Fibroblast of the aortic adventitia (primary cell): ENCODE measurements around the gene FBXO10. TPM values are rescaled to one million over a fixed set of nuclear protein-coding genes. Genes with fewer than 3 reads are reported as not detected.

Experiments used
- DNase-seq: peaks from one replicate; pipeline ENCODE4 v3.0.0-alpha.2; 2010; ENCODE audit warnings: low read depth
- H3K4me3 ChIP-seq: 2 replicates; pipeline ENCODE4 v1.5.1; 2011; ENCODE audit warnings: low read depth, mild to moderate bottlenecking, control low read depth, low read length, moderate library complexity
- total RNA-seq: library from RNA; depleted of rRNA; stranded (reverse); fragments of >200 nt; gene quantifications from 2 replicates; pipeline ENCODE4 v1.2.3, GENCODE V29; 2012; ENCODE audit warnings: low replicate concordance
- TF ChIP-seq, protein P1 (sequence below): IDR thresholded peaks from 2 replicates; pipeline ENCODE4 v1.5.1; 2011; ENCODE audit warnings: mild to moderate bottlenecking, low read length, control low read depth, inconsistent platforms; ENCODE audit not compliant: insufficient read depth

Gene FBXO10
- total RNA-seq, 1 donor, result 7.6 TPM

DNA sequence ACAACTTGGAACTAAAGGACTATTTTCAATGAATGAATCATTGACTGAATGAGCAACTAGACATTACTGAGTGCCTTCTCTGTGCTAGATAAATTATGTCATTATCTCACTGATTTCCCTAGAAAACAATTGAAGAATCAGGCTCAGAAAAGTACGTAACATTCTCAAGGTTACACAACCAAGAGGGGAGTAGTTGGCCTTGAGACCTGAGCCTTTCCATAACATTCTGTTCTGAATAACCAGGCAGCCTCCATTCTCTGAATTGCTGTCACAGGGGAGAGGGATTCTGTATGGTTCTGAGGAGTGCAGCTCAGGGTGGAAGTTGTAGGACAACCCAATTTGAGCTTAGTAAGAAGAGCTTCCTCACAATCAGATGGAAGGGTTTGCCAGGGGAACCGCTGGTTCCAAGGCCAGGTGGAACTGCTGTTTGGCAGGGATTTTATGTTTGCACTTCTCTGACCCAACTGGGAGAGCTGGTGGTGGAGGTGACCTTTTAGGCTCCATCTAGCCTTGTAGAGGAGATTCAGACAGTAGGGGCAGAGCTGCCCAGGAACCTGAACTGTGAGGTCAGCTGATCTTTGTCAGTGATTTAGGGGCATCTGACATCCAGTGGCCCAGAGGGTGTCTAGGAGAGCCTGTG is 74.1 kb downstream of the FBXO10 start:
- no peak for DNase-seq
- TF ChIP-seq, protein P1, sequence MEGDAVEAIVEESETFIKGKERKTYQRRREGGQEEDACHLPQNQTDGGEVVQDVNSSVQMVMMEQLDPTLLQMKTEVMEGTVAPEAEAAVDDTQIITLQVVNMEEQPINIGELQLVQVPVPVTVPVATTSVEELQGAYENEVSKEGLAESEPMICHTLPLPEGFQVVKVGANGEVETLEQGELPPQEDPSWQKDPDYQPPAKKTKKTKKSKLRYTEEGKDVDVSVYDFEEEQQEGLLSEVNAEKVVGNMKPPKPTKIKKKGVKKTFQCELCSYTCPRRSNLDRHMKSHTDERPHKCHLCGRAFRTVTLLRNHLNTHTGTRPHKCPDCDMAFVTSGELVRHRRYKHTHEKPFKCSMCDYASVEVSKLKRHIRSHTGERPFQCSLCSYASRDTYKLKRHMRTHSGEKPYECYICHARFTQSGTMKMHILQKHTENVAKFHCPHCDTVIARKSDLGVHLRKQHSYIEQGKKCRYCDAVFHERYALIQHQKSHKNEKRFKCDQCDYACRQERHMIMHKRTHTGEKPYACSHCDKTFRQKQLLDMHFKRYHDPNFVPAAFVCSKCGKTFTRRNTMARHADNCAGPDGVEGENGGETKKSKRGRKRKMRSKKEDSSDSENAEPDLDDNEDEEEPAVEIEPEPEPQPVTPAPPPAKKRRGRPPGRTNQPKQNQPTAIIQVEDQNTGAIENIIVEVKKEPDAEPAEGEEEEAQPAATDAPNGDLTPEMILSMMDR, result no peak
- H3K4me3 ChIP-seq, result no peak overlapping the region

DNA sequence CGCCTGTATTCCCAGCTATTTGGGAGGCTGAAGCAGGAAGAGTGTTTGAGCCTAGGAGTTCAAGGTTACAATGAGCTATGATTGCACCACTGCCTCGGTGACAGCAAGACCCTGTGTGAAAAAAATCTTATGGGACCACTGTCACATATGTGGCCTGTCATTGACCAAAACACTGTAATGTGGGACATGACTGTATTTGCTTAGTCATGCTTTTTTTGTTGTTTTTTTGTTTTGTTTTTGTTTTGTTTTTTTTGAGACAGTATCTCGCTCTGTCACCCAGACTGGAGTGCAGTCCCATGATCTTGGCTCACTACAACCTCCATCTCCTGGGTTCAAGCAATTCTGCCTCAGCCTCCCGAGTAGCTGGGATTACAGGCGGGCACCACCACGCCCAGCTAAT is 76.9 kb downstream of the FBXO10 start:
- no peak for DNase-seq
- H3K4me3 ChIP-seq, result no peak overlapping the region
- TF ChIP-seq, protein P1, result no peak

DNA sequence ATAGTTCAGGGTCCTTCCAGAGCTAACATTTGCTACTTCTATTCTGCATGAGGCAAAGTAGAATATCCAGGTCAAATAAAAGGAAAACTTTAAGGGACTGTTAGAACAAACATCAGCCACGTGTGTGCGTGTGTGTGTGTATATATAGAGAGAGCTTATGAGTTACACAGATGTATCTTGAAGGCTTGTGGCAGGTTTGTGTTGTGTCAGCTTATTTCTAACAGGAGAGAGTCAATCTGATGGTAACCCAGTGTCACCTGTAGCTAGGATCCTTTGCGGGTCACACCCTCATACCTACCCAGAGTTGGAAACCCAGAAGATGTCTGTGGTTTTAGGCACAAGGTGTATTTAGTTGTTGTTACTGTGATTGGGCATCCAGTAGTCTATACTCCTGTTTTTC is 77.7 kb downstream of the FBXO10 start:
- no peak overlapping the region for H3K4me3 ChIP-seq
- TF ChIP-seq, protein P1, result no peak
- DNase-seq, result no peak

DNA sequence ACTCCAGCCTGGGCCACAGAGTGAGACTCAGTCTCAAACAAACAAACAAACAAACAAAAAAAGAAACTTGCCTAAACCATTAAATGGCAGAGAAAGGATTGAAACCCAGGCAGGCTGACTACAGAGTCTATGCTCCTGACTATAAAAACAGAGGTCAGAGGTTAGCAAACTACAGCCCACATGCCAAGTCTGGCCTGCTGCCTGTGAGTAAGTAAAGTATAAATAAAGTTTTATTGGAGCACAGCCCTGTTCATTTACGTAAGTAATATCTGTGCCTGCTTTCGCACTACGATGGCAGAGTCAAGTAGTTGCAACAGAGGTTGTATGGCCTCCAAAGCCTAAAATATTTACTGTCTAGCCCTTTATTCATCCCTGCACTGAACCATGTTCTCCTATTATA is 78.9 kb downstream of the FBXO10 start:
- no peak overlapping the region for H3K4me3 ChIP-seq
- TF ChIP-seq, protein P1, result no peak
- DNase-seq, result no peak

DNA sequence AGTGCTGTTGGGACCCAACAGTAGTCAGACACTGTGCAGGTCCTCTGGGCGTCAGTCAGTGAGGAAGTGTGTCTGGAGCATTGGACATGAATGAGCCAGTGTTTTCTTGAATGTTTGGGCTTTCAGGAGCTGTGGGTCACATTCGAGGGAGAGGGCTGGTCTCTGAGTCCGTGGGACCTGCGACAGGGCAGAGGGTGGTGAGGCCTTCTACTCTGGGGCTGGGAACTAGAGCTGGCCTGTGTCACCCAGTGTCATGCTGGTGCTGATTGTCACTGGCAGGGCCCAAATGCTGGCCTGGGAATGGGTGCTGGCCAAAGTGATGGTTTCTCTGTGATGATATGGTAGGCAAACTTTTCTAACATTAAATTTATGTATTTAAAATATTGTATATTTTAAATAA is 80.2 kb downstream of the FBXO10 start:
- H3K4me3 ChIP-seq, result no peak overlapping the region
- TF ChIP-seq, protein P1, result no peak
- DNase-seq, result no peak

DNA sequence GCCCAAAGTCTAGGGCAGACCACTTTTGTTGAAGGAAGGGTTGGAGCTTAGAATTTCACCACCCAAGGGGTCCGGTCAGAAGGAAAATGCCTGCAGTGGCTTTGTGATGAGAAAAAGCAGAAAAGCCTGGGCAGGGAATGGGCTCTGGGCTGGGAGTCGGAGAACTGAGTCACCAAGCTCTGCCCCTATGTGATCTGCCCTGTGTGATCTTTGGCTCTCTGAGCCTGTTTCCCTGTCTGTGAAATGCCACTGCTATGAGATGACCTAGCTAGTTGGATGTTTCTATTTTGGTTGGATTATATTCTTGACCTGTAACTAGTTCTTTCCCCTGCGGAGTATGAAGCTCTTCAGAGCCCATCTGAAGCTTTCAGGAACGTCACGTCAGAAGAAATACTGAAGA is 80.6 kb downstream of the FBXO10 start:
- H3K4me3 ChIP-seq, result no peak overlapping the region
- no peak for DNase-seq
- TF ChIP-seq, protein P1, result no peak

DNA sequence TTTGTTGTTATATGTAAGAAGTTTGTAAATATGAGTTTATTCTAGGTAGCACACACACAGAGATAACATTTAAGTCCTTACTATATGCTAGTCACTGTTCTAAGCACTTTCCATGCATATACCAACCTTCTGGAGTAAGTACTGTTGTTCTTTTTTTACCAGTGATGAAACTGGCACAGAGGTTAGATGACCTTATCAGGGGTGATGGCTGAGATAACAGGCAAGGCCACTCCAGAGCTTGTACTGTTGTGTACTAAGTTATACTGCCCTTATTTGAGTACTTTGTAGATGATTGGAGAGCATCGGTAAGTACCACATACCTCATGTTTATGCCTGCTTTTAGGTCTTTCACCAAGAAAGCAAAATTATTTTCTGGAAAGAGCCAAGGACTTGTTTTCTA is 84.2 kb downstream of the FBXO10 start:
- no peak overlapping the region for H3K4me3 ChIP-seq
- TF ChIP-seq, protein P1, result no peak
- DNase-seq, result no peak
